GM21619 (cell line): ENCODE data around the gene MSI1.
"Not testable (repeated sequence)": the region's sequence is repeated elsewhere in the genome, so short reads cannot be mapped to it uniquely, and the experiment has no call there.

ENCODE experiments used
- ATAC-seq: cut with Tn5 transposase; IDR thresholded peaks from one replicate; pipeline ENCODE4 v1.9.1; 2021; ENCODE audit not compliant: unreplicated experiment

MSI1 gene

DNA sequence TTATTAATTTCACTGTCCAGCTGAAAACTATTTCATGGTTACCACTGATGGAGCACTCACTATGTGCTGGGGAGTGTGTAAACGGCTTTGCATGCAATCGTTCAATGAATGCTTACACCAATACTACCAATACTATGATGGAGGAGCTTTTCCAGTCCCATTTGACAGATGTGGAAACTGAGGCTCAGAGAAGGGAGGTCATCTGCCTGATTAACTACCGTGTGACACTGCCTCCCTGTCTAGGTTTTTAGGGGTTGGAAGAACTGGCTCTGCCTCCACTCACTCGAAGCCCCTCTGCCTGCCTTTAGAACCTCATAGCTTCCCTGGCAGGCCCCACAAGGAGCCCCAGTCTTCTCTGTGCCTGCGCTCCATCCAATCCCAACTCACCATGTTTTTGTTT lies 11.9 kb downstream of the MSI1 start:
- no peak for ATAC-seq

- ATAC-seq = no peak
Measured at GRCh38 chr12:120356567-120357030, 12.4 kb downstream of the MSI1 start.

DNA sequence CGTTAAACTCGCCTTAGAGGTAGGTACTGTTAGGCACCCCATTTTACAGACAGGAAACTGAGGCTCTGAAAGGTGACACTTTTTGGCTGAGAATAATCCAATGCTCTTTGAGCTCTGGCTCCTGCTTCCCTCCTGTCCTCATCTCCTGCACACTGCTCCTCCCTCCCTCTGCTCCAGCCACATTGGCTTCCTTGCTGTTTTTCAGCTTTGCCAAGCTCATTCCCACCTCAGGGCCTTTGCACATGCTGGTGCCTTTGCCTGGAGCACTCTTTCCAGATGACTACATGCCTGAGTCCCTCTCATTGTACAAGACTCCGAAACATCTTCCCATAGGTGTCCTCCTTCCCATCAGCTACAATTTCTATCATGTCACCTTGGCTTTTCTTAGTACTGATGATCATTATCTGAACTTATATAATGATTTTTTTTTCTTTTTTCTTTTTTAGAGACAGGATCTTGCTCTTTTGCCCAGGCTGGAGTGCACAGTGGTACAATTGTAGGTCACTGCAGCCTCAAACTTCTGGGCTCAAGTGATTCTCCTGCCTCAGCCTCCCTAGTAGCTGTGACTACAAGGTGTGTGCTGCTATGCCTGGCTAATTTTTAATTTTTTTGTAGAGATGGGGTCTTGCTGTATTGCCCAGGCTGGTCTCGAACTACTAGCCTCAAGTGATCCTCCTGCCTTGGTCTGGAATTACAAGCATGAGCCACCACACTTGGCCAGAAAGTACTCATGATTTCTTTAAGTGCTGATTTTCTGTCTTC lies 15.2 kb downstream of the MSI1 start:
- no peak for ATAC-seq

DNA sequence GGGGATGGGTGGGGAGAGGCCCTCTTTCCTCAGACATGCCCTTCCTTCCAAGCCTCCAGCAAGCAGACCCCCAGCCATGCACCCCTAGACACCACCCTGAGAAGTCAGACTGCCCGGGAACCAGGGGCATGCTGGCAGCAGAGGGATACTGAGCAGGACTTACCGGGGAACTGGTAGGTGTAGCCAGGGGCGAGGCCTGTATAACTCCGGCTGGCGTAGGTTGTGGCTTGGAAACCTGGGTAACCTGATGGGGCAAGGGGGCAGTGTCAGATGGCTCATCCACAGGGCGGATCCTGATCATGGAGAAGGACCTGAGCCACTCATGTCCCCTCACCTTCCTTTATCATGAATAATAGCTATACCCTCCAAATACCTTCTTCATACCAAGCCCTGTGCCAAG lies 15.8 kb downstream of the MSI1 start:
- ATAC-seq = no peak

GRCh38 chr12:120352117-120352516 lies 16.8 kb downstream of the MSI1 start:
- ATAC-seq = no peak

DNA sequence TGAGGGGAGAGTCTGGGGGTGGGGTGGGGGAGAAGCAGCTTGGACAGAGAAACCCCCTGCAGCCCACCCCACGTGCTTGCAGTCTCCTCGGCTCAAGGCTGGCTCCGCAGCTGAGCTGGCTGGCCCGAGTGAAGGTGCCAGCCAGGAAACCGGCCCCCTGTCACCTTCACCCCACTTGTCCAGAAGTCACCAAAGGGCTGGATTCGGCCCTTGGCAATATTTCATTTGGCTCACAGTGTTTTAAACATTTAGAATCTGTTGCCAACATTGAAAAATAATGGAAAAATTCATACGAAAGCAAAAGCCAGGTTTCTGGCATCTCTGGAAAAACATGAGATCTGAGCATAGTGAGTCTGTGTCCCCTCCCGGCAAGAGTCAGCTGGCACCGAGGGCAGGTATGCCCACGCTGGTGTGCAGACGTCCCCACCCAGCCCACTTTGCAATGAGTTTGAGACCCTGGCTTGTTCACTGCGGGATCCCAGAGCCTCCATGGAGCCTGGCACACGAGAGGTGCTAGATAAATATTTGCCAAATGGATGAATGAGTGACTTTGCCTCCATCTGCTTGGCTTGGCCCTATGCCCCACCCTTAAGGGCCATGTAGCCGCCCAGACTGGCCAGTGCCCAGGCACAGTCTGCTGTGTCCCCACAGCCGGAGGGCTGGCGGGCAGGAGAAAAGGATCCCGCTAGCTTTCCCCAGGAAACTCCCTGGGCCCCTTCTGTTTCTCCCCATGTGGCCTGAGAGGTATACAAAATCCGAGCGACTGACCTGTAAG lies 18.2 kb downstream of the MSI1 start:
- no peak for ATAC-seq

DNA sequence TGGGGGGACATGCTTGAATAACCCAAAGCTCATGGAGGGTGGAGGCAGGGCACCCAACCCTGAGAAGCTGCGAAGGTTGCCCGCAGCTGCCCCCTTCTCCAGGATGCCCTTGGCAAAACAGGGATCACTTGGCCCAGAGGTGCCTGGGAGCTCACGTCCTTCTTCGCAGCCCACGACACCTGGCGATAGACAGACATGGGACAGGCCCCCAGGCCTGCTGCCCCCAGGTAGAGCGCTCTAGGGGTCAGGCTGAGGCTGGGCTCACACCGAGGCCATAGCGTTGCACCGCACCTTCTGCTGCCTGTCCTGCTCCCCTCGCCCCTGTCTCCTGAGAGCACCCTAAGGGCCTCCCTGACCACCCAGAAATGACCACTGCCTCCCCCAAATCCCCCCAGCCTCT lies 21.2 kb downstream of the MSI1 start:
- ATAC-seq = no peak

DNA sequence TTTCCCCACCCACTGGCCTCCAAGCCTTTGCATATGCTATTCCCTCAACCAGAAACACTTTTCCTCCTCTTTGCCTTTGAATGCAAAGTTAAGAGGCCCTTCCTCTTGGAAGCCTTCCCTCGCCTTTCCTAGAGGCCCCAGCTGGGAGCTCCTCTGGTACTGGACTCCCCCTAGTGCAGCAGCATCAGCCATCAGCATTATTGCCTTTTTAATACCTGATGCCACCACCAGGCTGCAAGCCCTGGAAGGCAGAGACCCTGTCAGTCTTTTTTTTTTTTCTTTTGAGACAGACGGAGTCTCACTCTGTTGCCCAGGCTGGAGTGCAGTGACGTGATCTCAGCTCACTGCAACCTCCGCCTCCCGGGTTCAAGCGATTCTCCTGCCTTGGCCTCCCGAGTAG lies 22.3 kb downstream of the MSI1 start:
- no peak for ATAC-seq

DNA sequence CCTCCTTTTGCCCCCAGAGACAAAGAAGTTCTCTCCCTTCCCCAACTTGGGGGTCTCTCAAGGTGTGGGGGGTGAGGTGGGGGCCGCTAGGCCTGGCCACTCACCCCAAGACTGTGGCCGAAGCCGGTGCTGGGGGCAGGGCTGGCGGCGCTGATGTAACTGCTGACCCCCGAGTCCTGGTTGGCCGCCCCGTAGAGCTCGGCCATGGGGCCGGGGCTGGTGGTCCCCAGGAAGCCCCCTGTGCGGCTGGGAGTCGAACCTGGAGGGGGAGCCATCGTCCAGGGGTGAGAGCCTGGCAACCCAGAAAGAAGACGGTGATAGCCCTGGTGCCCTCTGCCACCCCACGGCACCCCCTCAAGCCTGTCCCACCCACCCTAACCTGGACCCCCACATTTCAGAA lies 22.9 kb downstream of the MSI1 start:
- ATAC-seq = no peak

GRCh38 chr12:120343692-120344091 lies 25.3 kb downstream of the MSI1 start:
- ATAC-seq = no peak

DNA sequence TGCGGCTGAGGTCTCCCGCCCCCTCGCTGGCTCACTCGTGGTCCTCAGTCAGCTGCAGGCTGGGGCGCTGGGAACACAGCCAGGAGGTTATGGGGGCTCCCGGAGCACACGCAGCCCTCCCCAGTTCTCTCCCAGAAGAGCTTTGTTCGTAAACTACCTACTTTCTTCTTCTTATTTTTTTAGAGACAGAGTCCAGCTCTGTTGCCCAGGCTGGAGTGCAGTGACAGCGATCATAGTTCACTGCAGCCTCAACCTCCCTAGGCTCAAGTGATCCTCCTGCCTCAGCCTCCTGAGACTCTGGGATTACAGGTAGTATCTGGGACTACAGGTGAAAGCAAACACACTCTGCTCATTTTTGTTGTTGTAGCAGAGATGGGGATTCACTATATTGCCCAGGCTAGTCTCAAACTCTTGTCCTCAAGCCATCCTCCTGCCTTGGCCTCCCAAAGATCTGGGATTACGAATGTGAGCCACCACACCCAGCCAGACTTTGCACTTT lies 25.9 kb downstream of the MSI1 start:
- no peak for ATAC-seq

- ATAC-seq = no peak
Measured at GRCh38 chr12:120342175-120343038, 26.6 kb downstream of the MSI1 start.

GRCh38 chr12:120339256-120339655 lies 29.7 kb downstream of the MSI1 start:
- no peak for ATAC-seq

- no peak for ATAC-seq
Measured at GRCh38 chr12:120337730-120338129, 31.2 kb downstream of the MSI1 start.

- not testable (repeated sequence) for ATAC-seq
Measured at GRCh38 chr12:120336392-120336791, 32.6 kb downstream of the MSI1 start.

DNA sequence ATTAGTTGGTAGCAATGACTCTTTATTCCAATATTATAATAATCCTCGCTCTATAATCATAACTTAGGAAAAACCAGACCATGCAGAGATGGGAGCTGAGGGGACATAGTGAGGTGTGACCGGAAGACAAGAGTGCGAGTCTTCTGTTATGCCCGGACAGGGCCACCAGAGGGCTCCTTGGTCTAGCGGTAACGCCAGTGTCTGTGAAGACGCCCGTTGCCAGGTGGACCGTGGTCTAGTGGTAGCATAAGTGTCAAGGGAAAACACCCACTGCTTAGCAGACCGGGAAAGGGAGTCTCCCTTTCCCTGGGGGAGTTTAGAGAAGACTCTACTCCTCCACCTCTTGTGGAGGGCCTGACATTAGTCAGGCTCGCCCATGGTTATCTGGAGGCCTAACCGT lies 33.5 kb downstream of the MSI1 start:
- not testable (repeated sequence) for ATAC-seq

DNA sequence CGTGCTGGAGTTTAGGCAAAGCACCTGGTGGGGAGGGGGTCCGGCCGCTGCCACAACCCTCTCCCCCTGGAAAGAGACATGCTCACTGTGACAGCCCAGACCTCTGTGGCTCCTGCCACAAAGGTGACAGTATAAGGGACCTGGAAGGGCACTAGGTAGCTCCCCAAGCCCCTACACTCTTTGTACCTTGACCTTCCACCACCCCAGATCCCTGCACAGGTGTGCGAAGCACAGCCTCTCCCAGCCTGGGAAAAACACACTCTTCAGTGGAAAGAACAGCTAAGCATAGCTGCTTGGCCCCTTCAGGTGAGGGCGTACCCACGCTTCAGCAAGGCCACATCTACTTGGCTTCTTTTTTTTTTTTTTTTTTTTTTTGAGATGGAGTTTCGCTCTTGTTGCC lies 36.4 kb downstream of the MSI1 start:
- ATAC-seq = no peak

DNA sequence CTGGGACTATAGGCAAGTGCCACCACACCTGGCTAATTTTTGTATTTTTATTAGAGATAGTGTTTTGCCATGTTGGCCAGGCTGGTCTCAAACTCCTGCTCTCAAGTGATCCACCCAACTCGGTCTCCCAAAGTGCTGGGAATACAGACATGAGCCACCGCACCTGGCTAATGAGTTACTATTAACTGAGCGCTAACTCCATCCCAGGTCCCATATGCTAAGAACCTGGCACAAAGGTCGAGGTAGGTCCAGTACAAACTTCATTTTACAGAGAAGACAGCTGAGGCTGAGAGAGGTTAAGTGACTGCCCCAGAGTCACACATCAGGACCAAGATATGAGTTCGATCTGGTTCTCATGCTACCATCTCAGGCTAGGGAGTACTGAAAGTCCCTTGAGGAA lies 36.9 kb downstream of the MSI1 start:
- ATAC-seq = no peak

DNA sequence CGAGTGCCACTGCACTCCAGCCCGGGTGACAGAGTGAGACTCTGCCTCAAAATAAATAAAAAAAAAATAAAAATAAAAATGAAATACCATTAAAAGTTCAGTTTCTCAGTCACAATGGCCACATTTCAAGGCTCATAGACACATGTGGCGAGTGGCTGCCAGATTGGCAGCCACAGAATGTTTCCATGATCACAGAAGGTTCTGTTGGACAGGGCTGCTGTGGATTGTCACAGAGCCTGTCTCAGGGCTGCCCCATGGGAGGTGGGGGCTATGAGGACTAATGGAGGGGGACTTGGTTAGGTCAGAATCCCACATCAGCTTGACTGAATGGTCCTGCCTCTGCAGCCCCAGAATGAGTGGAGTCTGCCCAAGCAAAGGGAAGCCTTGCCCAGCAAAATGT lies 37.6 kb downstream of the MSI1 start:
- ATAC-seq = no peak

- no peak for ATAC-seq
Measured at GRCh38 chr12:120328228-120328627, 40.7 kb downstream of the MSI1 start.

- no peak for ATAC-seq
Measured at GRCh38 chr12:120327593-120327992, 41.4 kb downstream of the MSI1 start, which contains the start of gene PLA2G1B. TSS of gene PLA2G1B (minus strand) at chr12:120327779. CDS start at chr12:120327753, 26 bp downstream.
